GM06990 (cell line): Measurements from ENCODE around the gene ADAM30.

Experiments
- DNase-seq: peaks from one replicate; pipeline ENCODE4 v3.0.0-alpha.2; 2011; ENCODE audit not compliant: insufficient read length; ENCODE audit errors: extremely low read depth
- H3K27me3 ChIP-seq: replicated peaks from 2 replicates; pipeline ENCODE4 v1.6.0; 2011; ENCODE audit warnings: low read length; ENCODE audit not compliant: control insufficient read depth, insufficient read depth
- H3K36me3 ChIP-seq: 2 replicates; pipeline ENCODE4 v1.5.1; 2011; ENCODE audit warnings: low read length; ENCODE audit not compliant: control insufficient read depth, insufficient read depth
- H3K4me3 ChIP-seq: replicated peaks from 2 replicates; pipeline ENCODE4 v1.5.1; 2011; ENCODE audit warnings: low read depth, mild to moderate bottlenecking, control low read depth, low read length
- CTCF ChIP-seq: IDR thresholded peaks from 2 replicates; pipeline ENCODE4 v1.5.1; 2011; ENCODE audit warnings: low read length, control low read depth, mild to moderate bottlenecking, inconsistent platforms; ENCODE audit not compliant: insufficient read depth, poor library complexity, severe bottlenecking

ADAM30 gene

GRCh38 chr1:119914071-119914470, 17.8 kb upstream of the ADAM30 start:
- no peak overlapping the region for H3K4me3 ChIP-seq
- DNase-seq: no peak
- H3K27me3 ChIP-seq: no peaks in the 10 kb centered on the region
- no peak for TF ChIP-seq CTCF
- peaks cover 8% of the 10 kb centered on the region for H3K36me3 ChIP-seq

DNA sequence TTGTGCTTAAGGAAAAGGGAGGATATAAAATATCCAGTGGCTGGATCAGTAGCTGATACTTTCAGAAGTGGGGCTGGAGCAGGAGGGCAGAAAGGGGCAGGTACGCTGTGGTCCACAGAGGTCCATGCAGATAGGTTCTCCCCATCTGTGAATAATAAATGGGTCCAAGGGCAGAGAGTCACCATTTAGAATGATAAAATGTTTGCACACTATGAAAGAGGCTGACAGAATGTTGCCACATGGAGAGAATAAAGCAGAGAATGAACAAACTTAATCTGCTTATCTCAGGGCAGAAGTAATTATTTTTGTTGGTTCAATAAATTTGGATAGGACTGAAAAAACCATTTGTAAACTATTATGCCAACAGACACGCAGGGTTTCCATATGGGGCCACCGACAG, 16.6 kb upstream of the ADAM30 start:
- Histone ChIP-seq H3K36me3 (peaks cover 5% of the 10 kb centered on the region), H3K27me3 (no peaks in the 10 kb centered on the region), H3K4me3 (no peak overlapping the region)
- DNase-seq: no peak
- TF ChIP-seq CTCF: no peak

DNA sequence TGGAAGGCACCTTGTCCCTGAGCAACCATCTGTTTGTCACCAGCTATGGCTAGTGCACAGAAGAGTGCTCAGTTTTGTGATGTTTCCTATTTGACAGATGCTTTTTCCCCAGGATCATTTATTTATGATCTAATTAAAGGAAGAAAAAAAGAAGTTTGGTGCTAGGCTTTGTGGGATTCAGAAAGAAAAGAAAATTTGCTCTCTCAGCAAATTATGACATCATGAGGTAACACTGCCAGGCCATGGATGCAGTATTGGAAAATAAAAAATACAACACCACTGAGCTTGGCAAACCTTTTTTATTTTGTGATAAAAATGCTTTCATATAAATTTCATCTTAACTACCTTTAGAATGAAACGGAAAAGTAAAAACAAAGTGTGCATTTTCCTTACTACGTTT, 15.5 kb upstream of the ADAM30 start:
- Histone ChIP-seq H3K27me3 (no peaks in the 10 kb centered on the region), H3K36me3 (peaks cover 5% of the 10 kb centered on the region), H3K4me3 (no peak overlapping the region)
- TF ChIP-seq CTCF: no peak
- no peak for DNase-seq

DNA sequence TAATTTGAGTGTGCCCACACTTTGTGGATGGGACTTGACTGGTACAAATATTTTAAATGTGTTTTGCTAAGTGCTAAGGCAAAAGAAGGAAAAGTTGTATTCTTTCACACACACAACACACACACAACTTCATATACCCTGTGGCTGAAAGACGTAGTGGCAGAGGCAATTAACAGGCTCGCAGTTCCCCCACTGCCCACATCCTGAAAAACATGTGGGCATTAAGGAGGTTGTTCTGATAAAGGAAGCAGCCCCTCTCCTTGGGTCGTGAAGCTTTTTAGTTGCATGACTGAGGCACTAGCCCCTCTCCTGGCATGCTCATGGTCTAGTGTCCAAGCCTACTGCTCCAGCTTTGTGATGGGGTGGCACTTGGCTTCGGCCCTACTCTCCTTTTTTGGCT, 14.3 kb upstream of the ADAM30 start:
- no peak for TF ChIP-seq CTCF
- DNase-seq: no peak
- H3K4me3 ChIP-seq: no peak overlapping the region
- H3K27me3 ChIP-seq: no peaks in the 10 kb centered on the region
- H3K36me3 ChIP-seq: no peaks in the 10 kb centered on the region; the same call in 1 of the 2 replicates

- no peaks in the 10 kb centered on the region for H3K36me3 ChIP-seq
- DNase-seq: no peak
- H3K27me3 ChIP-seq: no peaks in the 10 kb centered on the region
- no peak overlapping the region for H3K4me3 ChIP-seq
- no peak for TF ChIP-seq CTCF
Measured at GRCh38 chr1:119909890-119910596, 13.7 kb upstream of the ADAM30 start.

GRCh38 chr1:119908661-119909060, 12.3 kb upstream of the ADAM30 start:
- TF ChIP-seq CTCF: no peak
- no peak for DNase-seq
- Histone ChIP-seq H3K27me3 (no peaks in the 10 kb centered on the region), H3K36me3 (no peaks in the 10 kb centered on the region), H3K4me3 (no peak overlapping the region)
